ENCODE measurements around the gene DOCK1. TPM values are rescaled to one million over a fixed set of nuclear protein-coding genes. Genes with fewer than 3 reads are reported as not detected.

Gene DOCK1
- total RNA-seq, 2 donors from 2014 or later: 52.9 to 76.7 TPM

GRCh38 chr10:127345231-127345965, 440.2 kb downstream of the DOCK1 start:
- Histone ChIP-seq H3K4me3 (no peak overlapping the region), H3K36me3 (peaks cover 14% of the 10 kb centered on the region), H3K9me3 (no peaks in the 10 kb centered on the region), H3K4me1 (ENCODE audit: control insufficient read depth in 1 of 2, low read depth in 2 of 2) (no peaks in the 10 kb centered on the region), H3K27me3 (replicated peaks; ENCODE audit: insufficient read depth) (no peaks in the 10 kb centered on the region), H3K27ac (no peak overlapping the region)
- TF ChIP-seq CTCF (IDR thresholded peaks at IDR 0.05): no peak
- DNase-seq (ENCODE audit: low spot score): no peak
- ATAC-seq (ENCODE audit: insufficient number of reproducible peaks, low FRiP score, low read depth): no peak

GRCh38 chr10:127346604-127347003, 441.4 kb downstream of the DOCK1 start:
- ATAC-seq (ENCODE audit: insufficient number of reproducible peaks, low FRiP score, low read depth): no peak
- H3K4me3 ChIP-seq: no peak overlapping the region
- H3K4me1 ChIP-seq (ENCODE audit: control insufficient read depth in 1 of 2, low read depth in 2 of 2): no peaks in the 10 kb centered on the region
- no peaks in the 10 kb centered on the region for H3K27me3 ChIP-seq (replicated peaks; ENCODE audit: insufficient read depth)
- DNase-seq (ENCODE audit: low spot score): no peak
- no peak overlapping the region for H3K27ac ChIP-seq
- no peaks in the 10 kb centered on the region for H3K9me3 ChIP-seq
- H3K36me3 ChIP-seq: peaks cover 14% of the 10 kb centered on the region
- TF ChIP-seq CTCF (IDR thresholded peaks at IDR 0.05): no peak

- Histone ChIP-seq H3K27ac (no peak overlapping the region), H3K9me3 (no peaks in the 10 kb centered on the region), H3K27me3 (replicated peaks; ENCODE audit: insufficient read depth) (no peaks in the 10 kb centered on the region), H3K4me3 (no peak overlapping the region), H3K4me1 (ENCODE audit: control insufficient read depth in 1 of 2, low read depth in 2 of 2) (no peaks in the 10 kb centered on the region), H3K36me3 (peaks cover 14% of the 10 kb centered on the region)
- no peak for DNase-seq (ENCODE audit: low spot score)
- ATAC-seq (ENCODE audit: insufficient number of reproducible peaks, low FRiP score, low read depth): no peak
- TF ChIP-seq CTCF (IDR thresholded peaks at IDR 0.05): no peak
Measured at GRCh38 chr10:127347202-127347959, 442.2 kb downstream of the DOCK1 start.

- Histone ChIP-seq H3K36me3 (peaks cover 14% of the 10 kb centered on the region), H3K4me3 (no peak overlapping the region), H3K9me3 (no peaks in the 10 kb centered on the region), H3K27ac (no peak overlapping the region), H3K27me3 (replicated peaks; ENCODE audit: insufficient read depth) (no peaks in the 10 kb centered on the region), H3K4me1 (ENCODE audit: control insufficient read depth in 1 of 2, low read depth in 2 of 2) (no peaks in the 10 kb centered on the region)
- DNase-seq (ENCODE audit: low spot score) (no peak), ATAC-seq (ENCODE audit: insufficient number of reproducible peaks, low FRiP score, low read depth) (no peak)
- no peak for TF ChIP-seq CTCF (IDR thresholded peaks at IDR 0.05)
Measured at GRCh38 chr10:127349737-127350136, 444.5 kb downstream of the DOCK1 start.

GRCh38 chr10:127351542-127351941, 446.3 kb downstream of the DOCK1 start:
- ATAC-seq (ENCODE audit: insufficient number of reproducible peaks, low FRiP score, low read depth) (no peak), DNase-seq (ENCODE audit: low spot score) (no peak)
- Histone ChIP-seq H3K27ac (no peak overlapping the region), H3K4me3 (no peak overlapping the region), H3K9me3 (no peaks in the 10 kb centered on the region), H3K4me1 (ENCODE audit: control insufficient read depth in 1 of 2, low read depth in 2 of 2) (no peaks in the 10 kb centered on the region), H3K36me3 (peaks cover 3% of the 10 kb centered on the region), H3K27me3 (replicated peaks; ENCODE audit: insufficient read depth) (no peaks in the 10 kb centered on the region)
- TF ChIP-seq CTCF (IDR thresholded peaks at IDR 0.05): no peak
